ENCODE measurements around the gene PPARD.

GRCh38 chr6:35432291-35432690 lies 89.9 kb downstream of the PPARD start:
- TF ChIP-seq CTCF (conservative IDR thresholded peaks at IDR 0.05 in 1 of 2, IDR thresholded peaks at IDR 0.05 in 1 of 2; ENCODE audit: low read depth in 1 of 2, low read length in 2 of 2) (no peak), EZH2 (IDR thresholded peaks at IDR 0.05; ENCODE audit: low read length, missing control alignments) (no peak)
